Stomach (tissue), 9 donors: ENCODE measurements around the gene ADARB2. TPM values are rescaled to one million over a fixed set of nuclear protein-coding genes. Genes with fewer than 3 reads are reported as not detected.
"Not testable (repeated sequence)": the region's sequence is repeated elsewhere in the genome, so short reads cannot be mapped to it uniquely, and the experiment has no call there.

ENCODE experiments used
- DNase-seq, 2 donors: peaks; one replicate each; pipeline versions ENCODE4 v3.0.0 to v3.0.0-alpha.2; 2013 to 2019
- H3K27ac ChIP-seq, 5 donors: fragments of 200-600 bp in 4 of 5; sonication (generic) in 4 of 5; one replicate each; pipeline ENCODE4 v1.5.1; 2013 to 2019; ENCODE audit warnings: mild to moderate bottlenecking in 1 of 5, moderate library complexity in 1 of 5
- H3K27me3 ChIP-seq, 3 donors: fragments of 200-600 bp; sonication (generic); one replicate each; pipeline ENCODE4 v1.5.1; 2017 to 2019; ENCODE audit warnings: mixed run types in 1 of 3
- H3K36me3 ChIP-seq, 4 donors: fragments of 200-600 bp; sonication (generic); 1 replicate in 3 of 4; 2 replicates in 1 of 4; pipeline ENCODE4 v1.5.1; 2016 to 2019
- H3K4me1 ChIP-seq, 4 donors: fragments of 200-600 bp; sonication (generic); one replicate each; pipeline ENCODE4 v1.5.1; 2016 to 2019
- H3K4me3 ChIP-seq, 4 donors: fragments of 200-600 bp; sonication (generic) in 3 of 4; one replicate each; pipeline ENCODE4 v1.5.1; 2016 to 2019; ENCODE audit warnings: mild to moderate bottlenecking in 1 of 4
- H3K9me3 ChIP-seq, 4 donors: fragments of 200-600 bp; sonication (generic); one replicate each; pipeline ENCODE4 v1.5.1; 2016 to 2019
- EP300 ChIP-seq: sonication (generic); formaldehyde crosslinking; IDR thresholded peaks from one replicate; pipeline ENCODE4 v1.6.1; 2017; ENCODE audit warnings: antibody characterized with exemption
- POLR2A ChIP-seq, 4 donors: fragments of 450-650 bp; IDR thresholded peaks; one replicate each; pipeline ENCODE4 v1.6.1; 2016; ENCODE audit warnings: antibody characterized with exemption in 4 of 4, control low read depth in 2 of 4, mild to moderate bottlenecking in 1 of 4, moderate library complexity in 1 of 4
- POLR2AphosphoS5 ChIP-seq, 3 donors: sonication (generic); formaldehyde crosslinking; IDR thresholded peaks; one replicate each; pipeline ENCODE4 v1.6.1; 2016; ENCODE audit warnings: antibody characterized with exemption in 3 of 3
- WGBS, 5 donors: extraction: QIAGEN DNeasy Blood & Tissue Kit in 3 of 5; methylation state at CpG; one replicate each; pipeline versions ENCODE4 v1.1.5 to v1.1.7; 2013 to 2018; 5-methylcytosine and 5-hydroxymethylcytosine counted together
- intact Hi-C: fragments of 100-400 bp; cut with DNase I; formaldehyde crosslinking; loops from one replicate; pipeline ENCODE4 v1.15.1; 2023; ENCODE audit warnings: low total_unique reads
- polyA plus RNA-seq, 3 donors: library from polyadenylated mRNA; stranded (reverse); fragments of 200-250 nt; gene quantifications; one replicate each; pipeline ENCODE4 v1.2.3, GENCODE V29; 2013
- total RNA-seq, 5 donors: library from RNA; depleted of rRNA; stranded (reverse); fragments of >200 nt; gene quantifications; one replicate each; pipeline versions ENCODE4 v1.1.0 to v1.2.3, GENCODE V29; 2014 to 2016
- TF ChIP-seq, protein P1 (sequence below), 7 experiments: fragments of 450-650 bp in 4 of 7; fragments of 200-600 bp in 3 of 7; sonication (generic) in 3 of 7; IDR thresholded peaks; one replicate each; pipeline ENCODE4 v1.5.1; 2016 to 2019; ENCODE audit warnings: antibody characterized with exemption in 7 of 7, control low read depth in 2 of 7, mild to moderate bottlenecking in 1 of 7
- donor health status: healthy with polysubstance abuse.
- donor health status: Bipolar disorder and iron deficiency.
- donor health status: healthy.

Gene ADARB2
- total and polyA plus RNA-seq, 8 donors: 0.55 to 4.1 (median 1.4) TPM; not detected in 1

GRCh38 chr10:1329622-1330021, 407.7 kb downstream of the ADARB2 start:
- Histone ChIP-seq H3K4me1 (no peaks in the 10 kb centered on the region), H3K27ac (no peak overlapping the region), H3K27me3 (peaks cover 0 to 10% (median 4%) of the 10 kb centered on the region in 3 donors), H3K36me3 (no peaks in the 10 kb centered on the region), H3K9me3 (no peaks in the 10 kb centered on the region), H3K4me3 (no peak overlapping the region)
- 81 to 88% (median 86%) methylated on average over 9 of the region's 9 CpGs for WGBS, 5 donors
- intact Hi-C loops: no loop called here
- DNase-seq: no peak
- TF ChIP-seq POLR2AphosphoS5 (IDR thresholded peaks at IDR 0.05): no peak
- TF ChIP-seq, protein P1, sequence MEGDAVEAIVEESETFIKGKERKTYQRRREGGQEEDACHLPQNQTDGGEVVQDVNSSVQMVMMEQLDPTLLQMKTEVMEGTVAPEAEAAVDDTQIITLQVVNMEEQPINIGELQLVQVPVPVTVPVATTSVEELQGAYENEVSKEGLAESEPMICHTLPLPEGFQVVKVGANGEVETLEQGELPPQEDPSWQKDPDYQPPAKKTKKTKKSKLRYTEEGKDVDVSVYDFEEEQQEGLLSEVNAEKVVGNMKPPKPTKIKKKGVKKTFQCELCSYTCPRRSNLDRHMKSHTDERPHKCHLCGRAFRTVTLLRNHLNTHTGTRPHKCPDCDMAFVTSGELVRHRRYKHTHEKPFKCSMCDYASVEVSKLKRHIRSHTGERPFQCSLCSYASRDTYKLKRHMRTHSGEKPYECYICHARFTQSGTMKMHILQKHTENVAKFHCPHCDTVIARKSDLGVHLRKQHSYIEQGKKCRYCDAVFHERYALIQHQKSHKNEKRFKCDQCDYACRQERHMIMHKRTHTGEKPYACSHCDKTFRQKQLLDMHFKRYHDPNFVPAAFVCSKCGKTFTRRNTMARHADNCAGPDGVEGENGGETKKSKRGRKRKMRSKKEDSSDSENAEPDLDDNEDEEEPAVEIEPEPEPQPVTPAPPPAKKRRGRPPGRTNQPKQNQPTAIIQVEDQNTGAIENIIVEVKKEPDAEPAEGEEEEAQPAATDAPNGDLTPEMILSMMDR (IDR thresholded peaks at IDR 0.05): no peak
- no peak for TF ChIP-seq POLR2A (IDR thresholded peaks at IDR 0.05)
- no peak for TF ChIP-seq EP300

GRCh38 chr10:1328981-1329614, 408.2 kb downstream of the ADARB2 start:
- DNase-seq: no peak
- WGBS, 5 donors: 58 to 81% (median 72%) methylated on average over 5 of the region's 5 CpGs
- H3K27me3 ChIP-seq: peaks cover 0 to 16% (median 4%) of the 10 kb centered on the region in 3 donors
- TF ChIP-seq POLR2AphosphoS5 (IDR thresholded peaks at IDR 0.05): no peak
- TF ChIP-seq, protein P1 (IDR thresholded peaks at IDR 0.05): no peak
- H3K9me3 ChIP-seq: no peaks in the 10 kb centered on the region
- no peak overlapping the region for H3K27ac ChIP-seq
- no peaks in the 10 kb centered on the region for H3K4me1 ChIP-seq
- H3K36me3 ChIP-seq: no peaks in the 10 kb centered on the region
- no peak overlapping the region for H3K4me3 ChIP-seq
- intact Hi-C loops: no loop called here

- H3K9me3 ChIP-seq: no peaks in the 10 kb centered on the region
These were observed 409.0 kb downstream of the ADARB2 start for GRCh38 chr10:1328161-1328823.

GRCh38 chr10:1327759-1328158, 409.6 kb downstream of the ADARB2 start:
- H3K4me3 ChIP-seq: no peak overlapping the region
- H3K27ac ChIP-seq: no peak overlapping the region
- no peaks in the 10 kb centered on the region for H3K9me3 ChIP-seq
- no peaks in the 10 kb centered on the region for H3K36me3 ChIP-seq
- H3K4me1 ChIP-seq: no peaks in the 10 kb centered on the region
- TF ChIP-seq POLR2AphosphoS5 (IDR thresholded peaks at IDR 0.05) (no peak), POLR2A (IDR thresholded peaks at IDR 0.05) (no peak), EP300 (no peak)
- TF ChIP-seq, protein P1 (IDR thresholded peaks at IDR 0.05): no peak
- no peak for DNase-seq
- WGBS, 5 donors: 85 to 96% (median 91%) methylated on average over 14 to 15 of the region's 15 CpGs
- H3K27me3 ChIP-seq: peaks cover 0 to 23% (median 0%) of the 10 kb centered on the region in 3 donors
- intact Hi-C loops: no loop called here

More at GRCh38 chr10:1328161-1328823, 409.0 kb downstream of the ADARB2 start:
- Histone ChIP-seq H3K4me3 (no peak overlapping the region), H3K36me3 (no peaks in the 10 kb centered on the region), H3K27ac (no peak overlapping the region), H3K27me3 (peaks cover 0 to 22% (median 0%) of the 10 kb centered on the region in 3 donors), H3K4me1 (no peaks in the 10 kb centered on the region)
- intact Hi-C loops: no loop called here
- WGBS, 5 donors: 50 to 66% (median 53%) methylated on average over 15 of the region's 15 CpGs
- DNase-seq: no peak
- TF ChIP-seq POLR2AphosphoS5 (IDR thresholded peaks at IDR 0.05) (no peak), EP300 (no peak), POLR2A (IDR thresholded peaks at IDR 0.05) (no peak)
- TF ChIP-seq, protein P1 (IDR thresholded peaks at IDR 0.05): no peak

DNA sequence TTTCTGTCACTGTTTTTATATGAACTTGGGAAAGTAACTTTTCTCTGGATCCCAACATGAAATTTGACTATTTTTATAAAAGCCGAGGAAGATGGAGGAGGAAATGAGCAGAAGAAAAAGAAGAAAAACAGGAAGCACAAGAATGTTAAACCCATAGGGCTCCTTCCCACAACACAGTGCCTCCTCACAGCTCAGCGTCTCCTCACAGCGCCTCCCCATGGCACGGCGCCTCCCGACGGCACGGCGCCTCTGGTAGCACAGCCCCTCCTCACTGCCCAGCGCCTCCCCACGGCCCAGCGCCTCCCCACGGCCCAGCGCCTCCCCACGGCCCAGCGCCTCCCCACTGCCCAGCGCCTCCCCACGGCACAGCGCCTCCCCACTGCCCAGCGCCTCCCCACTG, 410.8 kb downstream of the ADARB2 start:
- H3K4me3 ChIP-seq, DNase-seq, H3K4me1 ChIP-seq, intact Hi-C loops, H3K9me3 ChIP-seq, H3K36me3 ChIP-seq, H3K27ac ChIP-seq: not testable (repeated sequence)
- WGBS, 5 donors: 85 to 90% (median 88%) methylated on average over 5 to 19 of the region's 20 CpGs
- H3K27me3 ChIP-seq: peaks cover 0 to 28% (median 0%) of the 10 kb centered on the region in 3 donors
